ENCODE data around the gene GRIK5.
A peak's percentile ranks its signal among the peaks of the same experiment; 100 is the strongest.

Gene GRIK5

GRCh38 chr19:42113641-42114348 is 43.8 kb upstream of the GRIK5 start:
- Histone ChIP-seq H3K9me3 (ENCODE audit: control insufficient read depth, insufficient read depth, low read depth, low read length) (no peaks in the 10 kb centered on the region), H3K27ac (ENCODE audit: extremely low read depth, low read depth, low read length) (0 out of 2 replicates have a peak overlapping the region, but pooled peaks have one; percentile 5), H3K4me3 (ENCODE audit: low read depth, low read length) (no peak overlapping the region), H3K36me3 (ENCODE audit: control insufficient read depth in 2 of 2, insufficient read depth in 1 of 2, low read length in 2 of 2) (no peaks in the 10 kb centered on the region), H3K4me1 (ENCODE audit: control insufficient read depth, insufficient read depth, low read length) (peaks cover 9% of the 10 kb centered on the region; the same call in 1 of the 2 replicates)
- ChIA-PET CTCF (interaction anchor here (0.5 to 4.6 kb wide), 37 partner anchors 9 to 1635 kb away, joined by 3 to 41 read pairs (median 5); partner anchors contain the start of gene POU2F2), POLR2A (interaction anchor here (0.6 to 1.5 kb wide), 6 partner anchors 10 to 292 kb away, joined by 3 to 7 read pairs (median 3); partner anchors contain the start of genes GSK3A and ZNF574)
- TF ChIP-seq ZFHX2 (tag by site-specific recombination; conservative IDR thresholded peaks at IDR 0.05) (0 out of 2 replicates have a peak, but pooled peaks have one; percentile 24), ZNF223 (tag by site-specific recombination; IDR thresholded peaks at IDR 0.05) (no peak), ZSCAN23 (tag by site-specific recombination; IDR thresholded peaks at IDR 0.05) (0 out of 2 replicates have a peak, but pooled peaks have one; percentile 15), PRDM1 (tag by site-specific recombination; IDR thresholded peaks at IDR 0.05) (peak; percentile 80), ZNF10 (tag by site-specific recombination; IDR thresholded peaks at IDR 0.05) (peak; percentile 85), ZBTB7A (tag by site-specific recombination; IDR thresholded peaks at IDR 0.05; ENCODE audit: low read depth) (no peak), ZIC2 (tag by site-specific recombination; IDR thresholded peaks at IDR 0.05) (peak; percentile 46; the same call in 1 of the 2 replicates), ZNF341 (tag by site-specific recombination; IDR thresholded peaks at IDR 0.05; ENCODE audit: low read depth) (peak; percentile 42), ZNF830 (tag by site-specific recombination; IDR thresholded peaks at IDR 0.05; ENCODE audit: low read depth) (no peak), ATF2 (tag by site-specific recombination; IDR thresholded peaks at IDR 0.05; ENCODE audit: low read depth) (peak; percentile 91), PATZ1 (tag by site-specific recombination; IDR thresholded peaks at IDR 0.05) (peak; percentile 60; the same call in 1 of the 2 replicates), ZBTB20 (tag by site-specific recombination; IDR thresholded peaks at IDR 0.05) (peak; percentile 55; the same call in 1 of the 2 replicates), KLF16 (tag by site-specific recombination; IDR thresholded peaks at IDR 0.05) (no peak), ZNF600 (tag by site-specific recombination; IDR thresholded peaks at IDR 0.05) (peak; percentile 81), GLIS2 (tag by site-specific recombination; IDR thresholded peaks at IDR 0.05) (peak; percentile 70), ZNF2 (tag by site-specific recombination; IDR thresholded peaks at IDR 0.05) (peak; percentile 90), ZBTB21 (tag by site-specific recombination; IDR thresholded peaks at IDR 0.05) (peak; percentile 96), SCRT1 (tag by site-specific recombination; IDR thresholded peaks at IDR 0.05; ENCODE audit: borderline replicate concordance) (peak; percentile 86), ZSCAN5A (tag by site-specific recombination; IDR thresholded peaks at IDR 0.05) (no peak), MYNN (tag by site-specific recombination; IDR thresholded peaks at IDR 0.05; ENCODE audit: borderline replicate concordance) (no peak), ZNF660 (tag by site-specific recombination; IDR thresholded peaks at IDR 0.05) (peak; percentile 67; the same call in 1 of the 2 replicates), ZNF24 (tag by site-specific recombination; IDR thresholded peaks at IDR 0.05) (peak; percentile 66; the same call in 1 of the 2 replicates), SALL2 (tag by site-specific recombination; IDR thresholded peaks at IDR 0.05; ENCODE audit: borderline replicate concordance) (no peak), ZFP69B (tag by site-specific recombination; IDR thresholded peaks at IDR 0.05) (peak; percentile 64; the same call in 1 of the 2 replicates), ZFP37 (tag by site-specific recombination; IDR thresholded peaks at IDR 0.05) (peak; percentile 63; the same call in 1 of the 2 replicates), ZNF184 (tag by site-specific recombination; IDR thresholded peaks at IDR 0.05) (no peak), ZBTB17 (tag by site-specific recombination; IDR thresholded peaks at IDR 0.05) (peak; percentile 66), ZBTB8A (tag by site-specific recombination; IDR thresholded peaks at IDR 0.05) (no peak; the same call in 1 of the 2 replicates), ZBTB48 (tag by site-specific recombination; IDR thresholded peaks at IDR 0.05) (peak; percentile 65), SCRT2 (tag by site-specific recombination; IDR thresholded peaks at IDR 0.05) (peak; percentile 97), BCL6B (tag by site-specific recombination; IDR thresholded peaks at IDR 0.05) (0 out of 2 replicates have a peak, but pooled peaks have one; percentile 35), SP7 (tag by site-specific recombination; IDR thresholded peaks at IDR 0.05) (no peak), GLIS1 (tag by site-specific recombination; IDR thresholded peaks at IDR 0.05) (peak; percentile 82), ZNF175 (tag by site-specific recombination; IDR thresholded peaks at IDR 0.05) (no peak)
